ENCODE results near the gene FADS2. TPM values are rescaled to one million over a fixed set of nuclear protein-coding genes. Genes with fewer than 3 reads are reported as not detected.

The FADS2 gene
- total and polyA plus RNA-seq, 2 experiments from 2014 or later: 124 to 392 TPM

DNA sequence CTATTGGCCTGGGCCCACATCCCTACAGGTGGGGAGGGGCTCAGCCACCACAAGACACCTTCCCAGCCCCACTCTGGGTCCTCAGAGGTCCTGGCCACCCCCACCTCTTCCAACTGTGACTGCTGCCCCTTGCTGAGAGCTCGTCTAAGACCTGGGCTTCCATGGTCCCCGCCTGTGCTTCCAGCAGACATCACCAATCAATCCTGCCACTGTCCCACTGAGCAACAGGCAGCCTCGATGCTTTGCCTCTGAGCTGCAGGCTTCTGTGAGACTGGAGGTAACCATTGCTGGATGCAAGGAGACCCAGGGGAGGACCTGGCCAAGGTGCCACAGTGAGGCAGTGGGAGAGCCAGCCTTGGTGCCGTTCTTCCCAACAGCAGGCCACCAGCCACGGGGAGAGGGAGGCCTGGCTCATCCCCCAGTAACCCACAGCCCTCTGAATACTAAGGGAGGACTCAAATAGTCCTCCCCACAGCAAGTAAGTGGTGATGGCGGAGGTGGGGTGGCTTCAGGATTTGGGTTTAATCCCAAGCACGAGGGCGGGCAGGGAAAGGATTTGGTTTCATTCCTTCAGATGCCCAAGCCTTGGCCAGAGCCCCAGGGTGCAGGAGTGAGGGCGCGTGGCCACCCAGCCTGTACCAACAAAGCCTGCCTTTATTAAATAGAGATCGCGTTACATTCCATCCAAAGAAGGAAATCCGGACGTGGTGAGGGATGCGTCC is 68.7 kb downstream of the FADS2 start (continued):
- TF ChIP-seq, protein P1, sequence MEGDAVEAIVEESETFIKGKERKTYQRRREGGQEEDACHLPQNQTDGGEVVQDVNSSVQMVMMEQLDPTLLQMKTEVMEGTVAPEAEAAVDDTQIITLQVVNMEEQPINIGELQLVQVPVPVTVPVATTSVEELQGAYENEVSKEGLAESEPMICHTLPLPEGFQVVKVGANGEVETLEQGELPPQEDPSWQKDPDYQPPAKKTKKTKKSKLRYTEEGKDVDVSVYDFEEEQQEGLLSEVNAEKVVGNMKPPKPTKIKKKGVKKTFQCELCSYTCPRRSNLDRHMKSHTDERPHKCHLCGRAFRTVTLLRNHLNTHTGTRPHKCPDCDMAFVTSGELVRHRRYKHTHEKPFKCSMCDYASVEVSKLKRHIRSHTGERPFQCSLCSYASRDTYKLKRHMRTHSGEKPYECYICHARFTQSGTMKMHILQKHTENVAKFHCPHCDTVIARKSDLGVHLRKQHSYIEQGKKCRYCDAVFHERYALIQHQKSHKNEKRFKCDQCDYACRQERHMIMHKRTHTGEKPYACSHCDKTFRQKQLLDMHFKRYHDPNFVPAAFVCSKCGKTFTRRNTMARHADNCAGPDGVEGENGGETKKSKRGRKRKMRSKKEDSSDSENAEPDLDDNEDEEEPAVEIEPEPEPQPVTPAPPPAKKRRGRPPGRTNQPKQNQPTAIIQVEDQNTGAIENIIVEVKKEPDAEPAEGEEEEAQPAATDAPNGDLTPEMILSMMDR (conservative IDR thresholded peaks at IDR 0.05; ENCODE audit: low read depth in 2 of 2): no peak

DNA sequence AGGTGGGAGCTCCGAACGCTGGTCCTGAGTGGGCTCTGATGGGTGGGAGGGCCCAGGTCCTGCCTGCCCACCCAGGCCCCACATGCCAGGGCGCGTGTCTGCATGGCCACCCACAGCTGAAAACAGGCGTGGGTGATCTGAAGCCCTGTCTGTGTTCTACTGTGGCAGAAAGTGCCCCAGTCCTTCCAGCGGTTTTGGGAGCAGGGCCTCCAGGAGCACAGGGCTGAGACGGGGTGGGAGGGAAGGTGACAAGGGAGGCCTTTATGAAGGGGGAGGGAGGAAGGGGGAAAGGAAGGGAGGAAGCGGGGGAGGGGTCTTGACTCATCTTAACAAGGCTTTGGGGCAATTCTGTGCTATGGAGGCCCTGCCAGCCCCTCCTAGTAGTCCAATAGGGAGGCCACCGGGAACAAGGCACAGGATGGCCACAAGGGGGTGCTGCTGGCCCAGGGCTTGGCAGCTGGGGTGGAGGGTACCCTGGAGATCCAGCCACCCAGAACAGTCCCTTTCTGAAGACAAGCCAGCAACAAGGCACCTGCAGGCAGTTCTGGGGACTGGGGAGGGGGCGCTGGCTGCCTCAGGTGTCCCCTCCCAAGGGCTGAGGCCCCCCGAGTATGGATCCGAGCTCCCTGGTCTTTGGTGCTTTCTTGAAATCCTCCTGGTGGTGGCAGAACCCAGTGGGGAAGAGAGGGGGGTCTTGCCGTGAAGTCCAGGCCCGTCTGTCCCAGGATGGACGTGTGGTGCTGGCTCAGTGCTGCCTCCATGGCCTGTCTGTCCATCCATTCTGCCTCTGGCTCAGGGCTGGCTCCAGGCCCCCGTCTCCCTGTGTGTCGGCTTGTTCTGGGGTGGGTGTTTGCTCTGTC is 69.5 kb downstream of the FADS2 start:
- Histone ChIP-seq H3K27ac (ENCODE audit: low read depth) (no peak overlapping the region), H4K20me1 (replicated peaks; ENCODE audit: insufficient read depth) (no peaks in the 10 kb centered on the region), H3K36me3 (ENCODE audit: insufficient read depth) (no peaks in the 10 kb centered on the region), H3K9me2 (ENCODE audit: insufficient read depth) (no peaks in the 10 kb centered on the region), H3K4me1 (ENCODE audit: insufficient read depth) (peaks cover 7% of the 10 kb centered on the region; the same call in 1 of the 2 replicates), H2AFZ (no peak overlapping the region), H3K79me2 (replicated peaks; ENCODE audit: insufficient read depth) (no peaks in the 10 kb centered on the region), H3K27me3 (ENCODE audit: insufficient read depth) (no peaks in the 10 kb centered on the region), H3F3A (replicated peaks; ENCODE audit: low read depth) (0 out of 2 replicates have a peak, but pooled peaks cover under 1% of the 10 kb centered on the region), H3K4me2 (0 out of 2 replicates have a peak overlapping the region, but pooled peaks have one; percentile 60), H3K4me3 (no peak overlapping the region)
- no peaks in the 10 kb centered on the region; the same call in 2 of the 3 replicates for H3K36me3 Mint-ChIP-seq (ENCODE audit: low read depth)
- H3K9me3 Mint-ChIP-seq: no peaks in the 10 kb centered on the region; the same call in 2 of the 3 replicates
- DNase-seq (ENCODE audit: low spot score) (peak; percentile 93), ATAC-seq (peak; percentile 86)
- H3K4me3 Mint-ChIP-seq: no peak overlapping the region
- H3K27me3 Mint-ChIP-seq (ENCODE audit: insufficient read depth, low read depth, poor library complexity): peaks cover 10% of the 10 kb centered on the region
- TF ChIP-seq, protein P1 (conservative IDR thresholded peaks at IDR 0.05; ENCODE audit: low read depth in 2 of 2): peak; percentile 83 to 98
- no peak for TF ChIP-seq ZNF331 (CRISPR knock-in tag; IDR thresholded peaks at IDR 0.05; ENCODE audit: low read depth)
- no peak for TF ChIP-seq STAT1 (IDR thresholded peaks at IDR 0.05; ENCODE audit: unreplicated experiment)
- H3K27ac Mint-ChIP-seq: no peak overlapping the region
- peaks cover 17% of the 10 kb centered on the region for H3K4me1 Mint-ChIP-seq

GRCh38 chr11:61898247-61898582 is 70.1 kb downstream of the FADS2 start:
- no peaks in the 10 kb centered on the region for H3K79me2 ChIP-seq (replicated peaks; ENCODE audit: insufficient read depth)
- H2AFZ ChIP-seq: no peak overlapping the region
- no peaks in the 10 kb centered on the region for H3F3A ChIP-seq (replicated peaks; ENCODE audit: low read depth)
- H3K4me1 ChIP-seq (ENCODE audit: insufficient read depth): peaks cover 7% of the 10 kb centered on the region; the same call in 1 of the 2 replicates
- peaks cover 10% of the 10 kb centered on the region for H3K27me3 Mint-ChIP-seq (ENCODE audit: insufficient read depth, low read depth, poor library complexity)
- no peaks in the 10 kb centered on the region for H3K36me3 ChIP-seq (ENCODE audit: insufficient read depth)
- no peaks in the 10 kb centered on the region for H4K20me1 ChIP-seq (replicated peaks; ENCODE audit: insufficient read depth)
- no peak for DNase-seq (ENCODE audit: low spot score)
- no peak for ATAC-seq
- no peak overlapping the region for H3K27ac Mint-ChIP-seq
- H3K4me3 Mint-ChIP-seq: no peak overlapping the region
- no peaks in the 10 kb centered on the region; the same call in 2 of the 3 replicates for H3K9me3 Mint-ChIP-seq
- H3K4me3 ChIP-seq: no peak overlapping the region
- H3K36me3 Mint-ChIP-seq (ENCODE audit: low read depth): no peaks in the 10 kb centered on the region; the same call in 2 of the 3 replicates
- H3K9me2 ChIP-seq (ENCODE audit: insufficient read depth): no peaks in the 10 kb centered on the region
- H3K27ac ChIP-seq (ENCODE audit: low read depth): no peak overlapping the region
- H3K4me2 ChIP-seq: no peak overlapping the region
- peaks cover 23% of the 10 kb centered on the region for H3K4me1 Mint-ChIP-seq
- no peaks in the 10 kb centered on the region for H3K27me3 ChIP-seq (ENCODE audit: insufficient read depth)
- no peak for TF ChIP-seq JUNB (IDR thresholded peaks at IDR 0.05; ENCODE audit: unreplicated experiment)
- TF ChIP-seq, protein P1 (conservative IDR thresholded peaks at IDR 0.05; ENCODE audit: low read depth in 2 of 2): no peak
- no peak for TF ChIP-seq EZH2phosphoT487 (IDR thresholded peaks at IDR 0.05; ENCODE audit: unreplicated experiment)
